ENCODE data around the gene RAB3D. TPM values are rescaled to one million over a fixed set of nuclear protein-coding genes. Genes with fewer than 3 reads are reported as not detected.
"Not testable (repeated sequence)": the region's sequence is repeated elsewhere in the genome, so short reads cannot be mapped to it uniquely, and the experiment has no call there.

Gene RAB3D
- total RNA-seq, 1 experiment from 2014 or later: 0.86 TPM

DNA sequence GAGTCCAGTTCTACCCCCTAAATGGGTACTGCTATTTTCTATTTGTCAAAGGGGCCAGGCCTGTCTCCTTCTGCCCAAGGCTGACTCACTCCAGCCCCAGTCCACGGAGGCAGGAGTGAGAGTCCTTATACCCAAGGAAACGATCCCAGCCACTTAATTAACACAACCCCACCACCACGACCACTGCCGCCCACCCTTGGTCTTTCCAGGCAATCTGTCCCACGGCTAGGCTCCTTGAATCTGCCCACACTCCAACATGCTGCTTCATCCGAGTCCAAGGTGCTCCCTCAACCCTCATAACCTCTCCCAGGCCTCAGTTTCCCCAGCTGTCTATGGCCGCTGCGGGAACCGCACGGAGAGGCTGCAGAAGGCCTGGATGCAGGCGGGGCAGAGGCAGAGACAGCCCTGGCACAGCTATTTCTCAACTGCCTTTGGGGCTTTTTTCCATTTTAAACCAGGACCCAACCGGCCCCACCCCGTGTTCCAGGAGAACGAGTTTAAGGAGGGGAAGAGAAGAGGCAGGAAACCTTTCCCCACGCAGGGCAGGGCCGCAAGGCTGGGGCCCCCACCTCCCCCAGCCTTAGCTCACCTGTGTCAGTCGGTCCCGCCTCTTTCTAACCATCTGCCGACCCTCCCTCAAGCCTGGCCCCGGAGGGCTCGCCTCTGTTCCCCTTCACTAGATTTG, 746 bp downstream of the RAB3D start:
- DNase-seq (ENCODE audit: low read depth): no peak

- no peak for DNase-seq (ENCODE audit: low read depth)
Measured at GRCh38 chr19:11338121-11338520, 1.3 kb downstream of the RAB3D start.

GRCh38 chr19:11337080-11337479, 2.4 kb downstream of the RAB3D start:
- no peak for DNase-seq (ENCODE audit: low read depth)

DNA sequence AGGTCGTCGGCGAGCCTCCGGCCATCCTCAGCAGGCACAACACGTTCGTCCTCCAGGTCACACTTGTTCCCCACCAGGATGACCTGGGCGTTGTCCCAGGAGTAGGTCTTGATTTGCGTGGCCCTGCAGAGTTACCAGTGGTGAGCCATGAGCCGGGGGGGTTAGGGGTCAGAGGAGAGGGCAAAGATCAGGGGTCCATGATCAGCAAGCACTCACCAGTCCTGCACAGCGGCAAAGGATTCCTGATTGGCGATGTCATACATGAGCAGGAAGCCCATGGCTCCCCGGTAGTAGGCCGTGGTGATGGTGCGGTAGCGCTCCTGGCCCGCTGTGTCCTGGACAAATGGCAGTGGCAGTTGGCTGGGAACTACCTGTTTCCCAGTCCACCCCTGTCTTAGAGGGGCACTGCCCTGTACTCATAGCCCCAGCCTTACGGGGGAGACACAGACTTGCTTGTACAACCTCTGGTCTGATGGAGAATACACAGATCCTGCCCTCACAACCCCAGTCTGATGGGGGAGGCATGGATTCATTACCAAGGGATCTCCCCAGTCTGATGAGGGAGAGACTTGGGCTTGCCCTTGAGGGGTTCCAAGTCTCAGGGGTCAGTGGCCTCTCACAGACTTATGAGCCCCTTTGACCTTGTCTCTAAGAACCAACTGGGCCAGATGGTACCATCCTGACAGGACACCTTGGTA, 3.9 kb downstream of the RAB3D start:
- DNase-seq (ENCODE audit: low read depth): no peak

- DNase-seq (ENCODE audit: low read depth): not testable (repeated sequence)
Measured at GRCh38 chr19:11333838-11334237, 5.6 kb downstream of the RAB3D start.

- no peak for DNase-seq (ENCODE audit: low read depth)
Measured at GRCh38 chr19:11332822-11333221, 6.6 kb downstream of the RAB3D start.

DNA sequence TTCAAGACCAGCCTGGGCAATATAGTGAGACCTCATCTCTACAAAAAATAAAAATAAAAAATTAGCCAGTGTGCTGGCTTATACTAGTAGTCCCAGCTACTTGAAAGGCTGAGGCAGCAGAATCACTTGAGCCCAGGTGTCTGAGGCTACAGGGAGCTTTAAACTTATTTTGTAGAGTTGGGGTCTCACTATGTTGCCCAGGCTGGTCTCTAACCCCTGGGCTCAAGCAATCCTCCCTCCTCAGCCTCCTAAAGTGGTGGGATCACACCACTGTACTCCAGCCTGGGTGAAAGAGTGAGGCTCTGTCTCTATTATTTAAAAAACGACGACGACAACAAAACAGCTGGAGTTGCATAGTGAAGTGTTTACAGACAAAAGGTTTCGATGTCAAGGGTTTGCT, 8.0 kb downstream of the RAB3D start:
- DNase-seq (ENCODE audit: low read depth): no peak

DNA sequence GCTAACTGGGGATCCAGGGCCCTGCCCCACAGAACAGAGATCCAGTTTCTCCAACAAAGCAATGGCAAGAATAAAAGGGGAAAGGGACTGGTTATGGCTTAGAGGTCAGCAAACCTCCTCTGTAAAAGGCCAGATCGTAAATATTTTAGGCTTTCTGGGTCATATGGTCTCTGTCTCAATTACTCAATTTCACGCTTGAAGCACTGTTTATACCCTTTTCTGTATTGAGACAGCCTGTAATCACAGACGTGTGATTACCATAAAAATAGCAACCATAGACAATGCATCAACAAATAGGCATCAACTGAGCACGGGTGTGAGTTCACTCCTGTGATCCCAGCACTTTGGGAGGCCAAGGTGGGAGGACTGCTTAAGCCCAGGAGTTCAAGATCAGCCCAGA, 9.3 kb downstream of the RAB3D start:
- DNase-seq (ENCODE audit: low read depth): no peak

DNA sequence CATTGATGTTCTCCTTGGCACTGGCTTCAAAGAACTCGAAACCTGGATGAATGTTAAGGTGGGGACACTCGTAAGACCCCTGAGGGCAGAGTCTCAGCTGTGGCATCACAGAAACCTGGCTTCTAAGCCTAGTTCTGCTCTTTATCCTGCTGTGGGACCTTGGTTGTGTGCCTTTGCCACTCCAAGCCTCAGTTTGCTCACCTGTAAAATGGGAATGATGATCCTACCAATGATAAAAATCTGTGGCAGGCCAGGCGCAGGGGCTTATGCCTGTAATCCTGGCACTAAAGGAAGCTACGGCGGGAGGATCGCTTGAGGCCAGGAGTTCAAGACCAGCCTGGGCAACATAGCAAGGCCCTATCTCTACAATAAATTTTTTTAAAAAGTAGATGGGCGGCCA, 13.9 kb downstream of the RAB3D start:
- DNase-seq (ENCODE audit: low read depth): no peak

GRCh38 chr19:11324748-11325389, 14.6 kb downstream of the RAB3D start:
- no peak for DNase-seq (ENCODE audit: low read depth)

- peak; percentile 90 for DNase-seq (ENCODE audit: low read depth)
Measured at GRCh38 chr19:11324079-11324661, 15.3 kb downstream of the RAB3D start.

GRCh38 chr19:11323601-11324078, 15.8 kb downstream of the RAB3D start:
- DNase-seq (ENCODE audit: low read depth): no peak

DNA sequence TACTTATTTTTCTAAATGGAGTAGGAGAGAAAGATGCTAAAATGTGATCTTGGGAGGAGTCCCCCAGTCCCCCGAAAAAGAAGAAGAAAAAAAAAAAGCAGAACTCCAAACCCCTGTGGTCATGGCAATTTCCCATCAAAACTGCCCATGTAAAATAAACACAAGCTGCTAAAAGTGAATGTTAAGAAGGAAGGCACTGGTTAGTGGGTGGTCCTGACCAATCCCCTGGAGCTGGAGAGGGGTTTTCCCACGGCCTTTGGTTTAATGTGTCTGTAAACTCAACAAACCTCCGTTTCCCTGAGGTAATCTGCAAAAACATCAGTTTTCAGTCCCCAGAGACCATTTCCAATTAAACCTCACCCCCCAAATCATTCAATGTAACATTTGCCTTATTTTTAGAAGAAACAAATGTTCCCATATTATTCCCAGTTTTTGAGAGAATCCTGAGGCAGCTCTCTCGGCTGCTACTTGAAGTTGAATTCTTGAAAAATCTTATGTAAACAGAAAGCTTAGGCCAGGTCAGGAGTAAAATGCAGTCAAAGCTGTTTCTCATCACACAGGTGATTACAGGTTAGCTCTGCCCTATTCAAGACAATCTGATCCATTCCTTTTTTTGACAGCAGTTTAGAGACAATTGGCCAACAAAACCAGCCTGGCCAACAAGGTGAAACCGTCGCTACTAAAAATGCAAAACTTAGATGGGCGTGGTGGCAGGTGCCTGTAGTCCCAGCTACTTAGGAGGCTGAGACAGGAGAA, 17.0 kb downstream of the RAB3D start:
- peak; percentile 21 for DNase-seq (ENCODE audit: low read depth)

GRCh38 chr19:11321191-11322126, 18.0 kb downstream of the RAB3D start:
- DNase-seq (ENCODE audit: low read depth): no peak

- DNase-seq (ENCODE audit: low read depth): not testable (repeated sequence)
Measured at GRCh38 chr19:11320278-11320995, 19.0 kb downstream of the RAB3D start.

GRCh38 chr19:11306337-11306736, 33.1 kb downstream of the RAB3D start:
- DNase-seq (ENCODE audit: low read depth): no peak

DNA sequence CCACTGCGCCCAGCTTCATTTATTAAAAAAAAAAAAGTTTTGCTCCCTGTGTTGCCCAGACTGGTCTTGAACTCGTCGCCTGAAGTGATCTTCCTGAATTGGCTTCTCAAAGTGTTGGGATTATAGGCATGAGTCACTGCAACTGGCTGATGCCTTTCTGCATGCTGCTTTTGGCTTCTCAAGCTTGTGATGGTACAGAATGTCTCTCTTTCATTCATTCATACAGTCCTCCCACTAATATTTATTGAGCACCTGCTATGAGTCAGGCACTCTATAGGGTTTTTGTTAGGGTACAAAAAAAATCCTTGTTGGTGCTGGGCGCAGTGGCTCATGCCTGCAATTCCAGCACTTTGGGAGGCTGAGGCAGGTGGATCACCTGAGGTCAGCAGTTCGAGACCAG, 34.5 kb downstream of the RAB3D start:
- DNase-seq (ENCODE audit: low read depth): no peak

GRCh38 chr19:11300811-11301120, 38.7 kb downstream of the RAB3D start:
- no peak for DNase-seq (ENCODE audit: low read depth)

DNA sequence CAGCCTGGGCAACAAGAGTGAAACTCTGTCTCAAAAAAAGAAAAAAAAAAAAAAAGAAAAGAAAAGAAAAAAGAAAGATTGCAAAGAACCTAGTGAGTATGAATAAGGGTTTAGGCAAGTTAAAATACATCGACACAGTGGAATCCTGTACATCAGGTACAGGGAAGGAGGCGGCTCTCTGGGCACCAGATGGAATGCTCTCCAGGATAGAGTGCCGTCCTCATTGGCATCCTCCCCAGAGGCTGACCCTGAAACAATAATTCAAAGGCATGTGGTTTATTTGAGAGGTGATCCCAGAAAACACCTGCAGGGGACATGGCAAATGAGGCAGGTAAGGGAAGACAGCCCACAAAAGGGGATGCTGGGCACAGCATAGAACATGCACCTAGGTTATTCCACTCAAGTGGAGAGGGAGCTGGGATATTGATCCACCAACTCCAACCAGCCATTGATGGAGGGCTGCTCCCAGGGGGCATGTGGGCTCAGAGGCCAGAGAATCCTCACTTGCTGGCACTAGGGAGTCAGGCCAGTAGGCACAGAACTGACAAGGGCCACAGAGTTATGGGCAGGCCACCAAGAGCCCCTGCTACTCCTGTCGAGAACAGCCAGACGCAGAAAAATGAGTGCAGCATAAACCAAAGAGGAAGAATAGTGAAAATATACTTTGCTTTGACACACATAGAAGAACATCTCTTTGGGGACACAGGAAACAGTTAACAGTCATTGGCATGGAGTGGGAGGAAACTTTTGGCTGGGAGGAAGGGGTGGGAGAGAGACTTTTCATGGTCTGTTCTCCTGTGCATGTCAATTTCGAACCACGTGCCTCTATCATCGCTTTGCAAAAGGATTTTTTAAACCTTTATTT, 39.3 kb downstream of the RAB3D start:
- DNase-seq (ENCODE audit: low read depth): no peak
